K562 (cell line): ENCODE measurements around the gene DHRS3. TPM values are rescaled to one million over a fixed set of nuclear protein-coding genes. Genes with fewer than 3 reads are reported as not detected.

Source experiments
- BMI1 ChIP-seq: fragments of 150-350 bp; IDR thresholded peaks from 2 replicates; pipeline ENCODE4 v1.6.1; 2014; ENCODE audit warnings: low read length
- CBFA2T3 ChIP-seq: fragments of 450-650 bp; IDR thresholded peaks from 2 replicates; pipeline ENCODE4 v1.6.1; 2017
- CEBPZ ChIP-seq: fragments of 150-350 bp; IDR thresholded peaks from 2 replicates; pipeline ENCODE4 v1.6.1; 2014; ENCODE audit warnings: low read depth, mild to moderate bottlenecking, low read length, borderline replicate concordance
- HDAC2 ChIP-seq: fragments of 450-650 bp; IDR thresholded peaks from 2 replicates; pipeline ENCODE4 v1.6.1; 2016; ENCODE audit warnings: mild to moderate bottlenecking
- HMG20A ChIP-seq: fragments of 450-650 bp; formaldehyde crosslinking; conservative IDR thresholded peaks from 2 replicates; pipeline ENCODE4 v1.4.0; 2020; ENCODE audit warnings: mild to moderate bottlenecking, mixed read lengths
- MEF2A ChIP-seq: IDR thresholded peaks from 2 replicates; pipeline ENCODE4 v1.6.1; 2011; ENCODE audit warnings: low read depth, mild to moderate bottlenecking, low read length, moderate library complexity; ENCODE audit not compliant: control insufficient read depth
- NR1H2 ChIP-seq: sonication (generic); formaldehyde crosslinking; IDR thresholded peaks from 2 replicates; pipeline ENCODE4 v1.4.0; 2020; ENCODE audit warnings: mild to moderate bottlenecking, missing genetic modification reagents
- POLR2A ChIP-seq: fragments of 450-650 bp; conservative IDR thresholded peaks from 2 replicates; pipeline ENCODE4 v1.6.1; 2016
- POLR2G ChIP-seq: fragments of 200-400 bp; formaldehyde crosslinking; IDR thresholded peaks from 2 replicates; pipeline ENCODE4 v1.6.1; 2017; ENCODE audit warnings: low read depth, mild to moderate bottlenecking, antibody characterized with exemption, low read length, moderate library complexity
- SMARCC2 ChIP-seq: fragments of 450-650 bp; IDR thresholded peaks from 2 replicates; pipeline ENCODE4 v1.6.1; 2017; ENCODE audit warnings: antibody characterized with exemption, moderate library complexity, mild to moderate bottlenecking, low read depth
- SRSF7 ChIP-seq: fragments of 200-400 bp; formaldehyde crosslinking; optimal IDR thresholded peaks from 2 replicates; pipeline ENCODE3; 2017; ENCODE audit warnings: mild to moderate bottlenecking, low read depth, low read length
- ZFP36 ChIP-seq: fragments of 150-350 bp; IDR thresholded peaks from 2 replicates; pipeline ENCODE4 v1.6.1; 2018; ENCODE audit warnings: low read length, low read depth; ENCODE audit not compliant: partially characterized antibody
- ZMIZ1 ChIP-seq, 2 experiments: fragments of 150-350 bp in 1 of 2; IDR thresholded peaks; 2 replicates each; pipeline ENCODE4 v1.6.1; 2012 to 2016; ENCODE audit warnings: low read depth in 2 of 2, low read length in 2 of 2, mild to moderate bottlenecking in 1 of 2, moderate library complexity in 1 of 2
- ZNF217 ChIP-seq: sonication (generic); formaldehyde crosslinking; IDR thresholded peaks from 2 replicates; pipeline ENCODE4 v1.8.0; 2022; ENCODE audit warnings: mild to moderate bottlenecking, missing genetic modification reagents
- ZNF354B ChIP-seq: fragments of 250-450 bp; sonication (Bioruptor Pico); IDR thresholded peaks from 2 replicates; pipeline ENCODE4 v1.4.0; 2020
- polyA plus RNA-seq, 8 experiments: library from polyadenylated mRNA; depleted of rRNA in 4 of 8; stranded (reverse) in 5 of 8; unstranded in 3 of 8; fragments of >200 nt; fragmentation: Nextera tagmentation in 2 of 8; fragmentation: Illumina TruSeq in 1 of 8; extraction: Ambion mirVana in 2 of 8; extraction: Trizol in 1 of 8; gene quantifications; 2 replicates each; pipeline versions ENCODE4 v1.2.1 to v1.2.3, GENCODE V29; 2011 to 2014; ENCODE audit warnings: inconsistent platforms in 1 of 8, missing spikeins in 1 of 8
- total RNA-seq, 7 experiments: library from RNA; depleted of rRNA in 6 of 7; stranded (reverse); fragments of >200 nt in 6 of 7; fragmentation: Illumina TruSeq in 2 of 7; extraction: Trizol in 2 of 7; gene quantifications; 2 replicates each; pipeline versions ENCODE4 v1.2.1 to v1.2.3, GENCODE V29; 2011 to 2021; ENCODE audit warnings: low replicate concordance in 1 of 7
- TF ChIP-seq, protein P1 (sequence below): IDR thresholded peaks from 2 replicates; pipeline ENCODE4 v1.6.1; 2011; ENCODE audit not compliant: insufficient read length; ENCODE audit errors: extremely low read depth
- TF ChIP-seq, protein P2 (sequence below): fragments of 450-650 bp; formaldehyde crosslinking; IDR thresholded peaks from 2 replicates; pipeline ENCODE4 v1.4.0; 2020; ENCODE audit warnings: mild to moderate bottlenecking

Gene DHRS3
- total and polyA plus RNA-seq, 9 of the 15 experiments (the other 6 are each of a cell fraction or from before 2014, with no cell fraction given) = 21.0 to 116 (median 58.7) TPM

GRCh38 chr1:12618965-12619791 is 1.2 kb upstream of the DHRS3 start (continued):
- 0 out of 2 replicates have a peak, but pooled peaks have one; percentile 12 for TF ChIP-seq SMARCC2
- no peak for TF ChIP-seq ZNF217 (CRISPR knock-in tag)
- TF ChIP-seq ZFP36 = no peak
- TF ChIP-seq, protein P1, sequence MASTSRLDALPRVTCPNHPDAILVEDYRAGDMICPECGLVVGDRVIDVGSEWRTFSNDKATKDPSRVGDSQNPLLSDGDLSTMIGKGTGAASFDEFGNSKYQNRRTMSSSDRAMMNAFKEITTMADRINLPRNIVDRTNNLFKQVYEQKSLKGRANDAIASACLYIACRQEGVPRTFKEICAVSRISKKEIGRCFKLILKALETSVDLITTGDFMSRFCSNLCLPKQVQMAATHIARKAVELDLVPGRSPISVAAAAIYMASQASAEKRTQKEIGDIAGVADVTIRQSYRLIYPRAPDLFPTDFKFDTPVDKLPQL = no peak
- TF ChIP-seq NR1H2 = no peak
- TF ChIP-seq CEBPZ = no peak
- no peak for TF ChIP-seq POLR2G
- peak; percentile 26; the same call in 1 of the 2 replicates for TF ChIP-seq CBFA2T3
- TF ChIP-seq ZMIZ1 (IDR thresholded peaks at IDR 0.05; ENCODE audit: low read depth in 2 of 2, low read length in 2 of 2) = no peak
- 0 out of 2 replicates have a peak, but pooled peaks have one; percentile 48 for TF ChIP-seq MEF2A
- TF ChIP-seq ZNF354B (CRISPR knock-in tag) = no peak
- TF ChIP-seq, protein P2, sequence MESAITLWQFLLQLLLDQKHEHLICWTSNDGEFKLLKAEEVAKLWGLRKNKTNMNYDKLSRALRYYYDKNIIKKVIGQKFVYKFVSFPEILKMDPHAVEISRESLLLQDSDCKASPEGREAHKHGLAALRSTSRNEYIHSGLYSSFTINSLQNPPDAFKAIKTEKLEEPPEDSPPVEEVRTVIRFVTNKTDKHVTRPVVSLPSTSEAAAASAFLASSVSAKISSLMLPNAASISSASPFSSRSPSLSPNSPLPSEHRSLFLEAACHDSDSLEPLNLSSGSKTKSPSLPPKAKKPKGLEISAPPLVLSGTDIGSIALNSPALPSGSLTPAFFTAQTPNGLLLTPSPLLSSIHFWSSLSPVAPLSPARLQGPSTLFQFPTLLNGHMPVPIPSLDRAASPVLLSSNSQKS (CRISPR knock-in tag) = no peak
- no peak for TF ChIP-seq SRSF7
- no peak for TF ChIP-seq HDAC2
- TF ChIP-seq HMG20A (CRISPR knock-in tag) = no peak
- no peak for TF ChIP-seq POLR2A
- TF ChIP-seq BMI1 = no peak
